Coronary artery (tissue), 2 donors: ENCODE results near the gene CA12.

Experiments
- DNase-seq: peaks from one replicate; pipeline ENCODE4 v3.0.0-alpha.2; 2017; ENCODE audit warnings: low spot score
- H3K27ac ChIP-seq, 2 donors: fragments of 200-600 bp; sonication (generic); one replicate each; pipeline ENCODE4 v1.5.1; 2016 to 2019
- H3K4me3 ChIP-seq: fragments of 200-600 bp; sonication (generic); 2 replicates; pipeline ENCODE4 v1.5.1; 2016; ENCODE audit warnings: mild to moderate bottlenecking, moderate library complexity
- CTCF ChIP-seq: fragments of 200-600 bp; sonication (generic); IDR thresholded peaks from one replicate; pipeline ENCODE4 v1.5.1; 2019; ENCODE audit warnings: antibody characterized with exemption

CA12 gene

GRCh38 chr15:63381301-63382204 is at the start of gene CA12:
TSS of gene CA12 (minus strand) at chr15:63381846. CDS start at chr15:63381720, 126 bp downstream.
- H3K4me3 ChIP-seq = peak within 1 kb of the TSS; percentile 69
- no peak for TF ChIP-seq CTCF
- DNase-seq = no peak
- no peak within 1 kb of the TSS for H3K27ac ChIP-seq

GRCh38 chr15:63430766-63431451 is 49.3 kb upstream of the CA12 start:
- TF ChIP-seq CTCF = no peak
- Histone ChIP-seq H3K27ac (no peak overlapping the region), H3K4me3 (no peak overlapping the region)
- no peak for DNase-seq

GRCh38 chr15:63426552-63426951 is 44.9 kb upstream of the CA12 start:
- no peak for TF ChIP-seq CTCF
- DNase-seq = no peak

GRCh38 chr15:63425426-63425985 is 43.9 kb upstream of the CA12 start:
- Histone ChIP-seq H3K27ac (no peak overlapping the region), H3K4me3 (no peak overlapping the region)
- no peak for TF ChIP-seq CTCF
- DNase-seq = no peak

More at GRCh38 chr15:63426552-63426951, 44.9 kb upstream of the CA12 start:
- Histone ChIP-seq H3K27ac (no peak overlapping the region), H3K4me3 (no peak overlapping the region)

GRCh38 chr15:63422891-63423590 is 41.4 kb upstream of the CA12 start:
- H3K27ac ChIP-seq = no peak overlapping the region
- no peak for TF ChIP-seq CTCF
- no peak for DNase-seq
- H3K4me3 ChIP-seq = no peak overlapping the region

- no peak for DNase-seq
- no peak overlapping the region for H3K27ac ChIP-seq
- TF ChIP-seq CTCF = no peak
- no peak overlapping the region for H3K4me3 ChIP-seq
These were observed 39.8 kb upstream of the CA12 start for GRCh38 chr15:63421433-63421832.
